HEK293 (cell line): ENCODE data around the gene AKIRIN2.

Experiments used
- CTCF ChIP-seq: fragments of 450-650 bp; formaldehyde crosslinking; IDR thresholded peaks from 2 replicates; pipeline ENCODE4 v1.5.1; 2016; ENCODE audit warnings: missing biosample characterization, missing genetic modification characterization
- ELK4 ChIP-seq: IDR thresholded peaks from 2 replicates; pipeline ENCODE4 v1.6.1; 2011; ENCODE audit warnings: mild to moderate bottlenecking, low read depth, low read length, borderline replicate concordance
- OVOL3 ChIP-seq: fragments of 450-650 bp; formaldehyde crosslinking; IDR thresholded peaks from 2 replicates; pipeline ENCODE4 v1.5.1; 2016; ENCODE audit warnings: missing biosample characterization, missing genetic modification characterization
- PRDM1 ChIP-seq: fragments of 450-650 bp; formaldehyde crosslinking; IDR thresholded peaks from 2 replicates; pipeline ENCODE4; 2016; ENCODE audit warnings: missing biosample characterization, missing genetic modification characterization
- REST ChIP-seq: fragments of 450-650 bp; formaldehyde crosslinking; IDR thresholded peaks from 2 replicates; pipeline ENCODE4 v1.5.1; 2016; ENCODE audit warnings: missing biosample characterization, missing genetic modification characterization
- SETDB1 ChIP-seq: IDR thresholded peaks from one replicate; pipeline ENCODE4 v1.6.1; 2017; ENCODE audit warnings: mild to moderate bottlenecking, low read length, moderate library complexity, mixed read lengths; ENCODE audit not compliant: insufficient read length
- ZBTB11 ChIP-seq: fragments of 450-650 bp; formaldehyde crosslinking; conservative IDR thresholded peaks from 2 replicates; pipeline ENCODE4 v1.5.1; 2016; ENCODE audit warnings: low read depth, missing biosample characterization, missing genetic modification characterization
- ZFP37 ChIP-seq: fragments of 450-650 bp; formaldehyde crosslinking; IDR thresholded peaks from 2 replicates; pipeline ENCODE4 v1.5.1; 2016; ENCODE audit warnings: missing biosample characterization, missing genetic modification characterization
- ZNF223 ChIP-seq: fragments of 450-650 bp; formaldehyde crosslinking; IDR thresholded peaks from 2 replicates; pipeline ENCODE4 v1.5.1; 2016; ENCODE audit warnings: missing biosample characterization, missing genetic modification characterization
- ZNF423 ChIP-seq: fragments of 450-650 bp; formaldehyde crosslinking; IDR thresholded peaks from 2 replicates; pipeline ENCODE4 v1.5.1; 2016; ENCODE audit warnings: missing biosample characterization, missing genetic modification characterization
- ZNF747 ChIP-seq: fragments of 450-650 bp; formaldehyde crosslinking; IDR thresholded peaks from 2 replicates; pipeline ENCODE4 v1.5.1; 2016; ENCODE audit warnings: missing biosample characterization, missing genetic modification characterization

GRCh38 chr6:87668013-87668412 is 34.0 kb downstream of the AKIRIN2 start:
- TF ChIP-seq ELK4 (no peak), REST (tag by site-specific recombination) (no peak), OVOL3 (tag by site-specific recombination) (no peak), CTCF (tag by site-specific recombination) (no peak), PRDM1 (tag by site-specific recombination) (no peak), ZBTB11 (tag by site-specific recombination) (no peak), ZNF423 (no peak), ZFP37 (tag by site-specific recombination) (no peak), ZNF223 (no peak), SETDB1 (no peak), ZNF747 (tag by site-specific recombination) (no peak)
